GM23338 (cell line): ENCODE measurements around the gene IL1F10. TPM values are rescaled to one million over a fixed set of nuclear protein-coding genes. Genes with fewer than 3 reads are reported as not detected.
A peak's percentile ranks its signal among the peaks of the same experiment; 100 is the strongest.

Source experiments
- ATAC-seq: fragments of 200-7000 bp; cut with Tn5 transposase; 3 replicates; pipeline ENCODE4 v1.9.1; 2020
- DNase-seq: peaks from one replicate; pipeline ENCODE4 v3.0.0-alpha.2; 2015; ENCODE audit warnings: low spot score
- H2AFZ ChIP-seq: fragments of 200-600 bp; sonication (generic); 2 replicates; pipeline ENCODE4 v1.8.0; 2016; ENCODE audit warnings: antibody characterized with exemption, mild to moderate bottlenecking, moderate library complexity
- H3F3A ChIP-seq: fragments of 200-600 bp; sonication (generic); replicated peaks from 2 replicates; pipeline ENCODE4 v1.8.0; 2017; ENCODE audit warnings: antibody characterized with exemption, mixed run types, low read depth
- H3K27ac ChIP-seq: fragments of 200-600 bp; sonication (generic); 2 replicates; pipeline ENCODE4 v1.6.1; 2016; ENCODE audit warnings: low read depth
- H3K27me3 ChIP-seq: fragments of 200-600 bp; sonication (generic); 2 replicates; pipeline ENCODE4 v1.8.0; 2016; ENCODE audit warnings: mild to moderate bottlenecking, mixed run types, moderate library complexity; ENCODE audit not compliant: insufficient read depth
- H3K36me3 ChIP-seq: fragments of 200-600 bp; sonication (generic); 2 replicates; pipeline ENCODE4 v1.8.0; 2016; ENCODE audit warnings: mild to moderate bottlenecking; ENCODE audit not compliant: insufficient read depth
- H3K4me1 ChIP-seq: fragments of 200-600 bp; sonication (generic); 2 replicates; pipeline ENCODE4 v1.8.0; 2016; ENCODE audit warnings: mild to moderate bottlenecking, moderate library complexity; ENCODE audit not compliant: insufficient read depth
- H3K4me2 ChIP-seq: fragments of 200-600 bp; sonication (generic); 2 replicates; pipeline ENCODE4 v1.7.1; 2017; ENCODE audit warnings: mixed run types
- H3K4me3 ChIP-seq: fragments of 200-600 bp; sonication (generic); 2 replicates; pipeline ENCODE4 v1.6.1; 2016; ENCODE audit warnings: mixed run types
- H3K79me2 ChIP-seq: fragments of 200-600 bp; sonication (generic); replicated peaks from 2 replicates; pipeline ENCODE4 v1.8.0; 2017; ENCODE audit warnings: mild to moderate bottlenecking; ENCODE audit not compliant: insufficient read depth
- H3K9me2 ChIP-seq: fragments of 200-600 bp; sonication (generic); 2 replicates; pipeline ENCODE4 v1.8.0; 2017; ENCODE audit not compliant: insufficient read depth
- H4K20me1 ChIP-seq: fragments of 200-600 bp; sonication (generic); replicated peaks from 2 replicates; pipeline ENCODE4 v1.8.0; 2017; ENCODE audit warnings: mild to moderate bottlenecking; ENCODE audit not compliant: insufficient read depth
- H3K27ac Mint-ChIP-seq: 2 replicates; pipeline ENCODE4 v1.8.0; 2020; ENCODE audit warnings: inconsistent platforms, mild to moderate bottlenecking, moderate library complexity, mixed read lengths
- H3K27me3 Mint-ChIP-seq: 3 replicates; pipeline ENCODE4 v1.8.0; 2022; ENCODE audit warnings: low read depth, mild to moderate bottlenecking, moderate library complexity, mixed read lengths, inconsistent platforms; ENCODE audit not compliant: insufficient read depth, poor library complexity
- H3K36me3 Mint-ChIP-seq: 3 replicates; pipeline ENCODE4 v1.8.0; 2021; ENCODE audit warnings: low read depth, mild to moderate bottlenecking, inconsistent platforms, moderate library complexity, mixed read lengths
- H3K4me1 Mint-ChIP-seq: 3 replicates; pipeline ENCODE4 v1.8.0; 2020; ENCODE audit warnings: mild to moderate bottlenecking, inconsistent platforms, mixed read lengths
- H3K4me3 Mint-ChIP-seq: 3 replicates; pipeline ENCODE4 v1.8.0; 2021; ENCODE audit warnings: moderate library complexity, mild to moderate bottlenecking, inconsistent platforms, mixed read lengths
- H3K9me3 Mint-ChIP-seq: 3 replicates; pipeline ENCODE4 v1.8.0; 2020; ENCODE audit warnings: moderate library complexity, mild to moderate bottlenecking, inconsistent platforms, mixed read lengths
- CREB1 ChIP-seq: fragments of 250-450 bp; sonication (Bioruptor Pico); IDR thresholded peaks from 2 replicates; pipeline ENCODE4 v1.5.0; 2020; ENCODE audit warnings: low read depth, mild to moderate bottlenecking, moderate library complexity
- EZH2 ChIP-seq: fragments of 200-600 bp; sonication (generic); IDR thresholded peaks from one replicate; pipeline ENCODE4 v1.8.0; 2017; ENCODE audit warnings: antibody characterized with exemption, mild to moderate bottlenecking, low read depth; ENCODE audit not compliant: unreplicated experiment
- EZH2phosphoT487 ChIP-seq: fragments of 200-600 bp; sonication (generic); IDR thresholded peaks from one replicate; pipeline ENCODE4 v1.8.1; 2018; ENCODE audit warnings: antibody characterized with exemption; ENCODE audit not compliant: unreplicated experiment
- JUNB ChIP-seq: IDR thresholded peaks from one replicate; pipeline ENCODE4 v1.6.1; 2016; ENCODE audit warnings: antibody characterized with exemption; ENCODE audit not compliant: unreplicated experiment
- NANOG ChIP-seq: IDR thresholded peaks from 2 replicates; pipeline ENCODE4 v1.6.1; 2016; ENCODE audit warnings: antibody characterized with exemption, borderline replicate concordance
- REST ChIP-seq: IDR thresholded peaks from one replicate; pipeline ENCODE4 v1.6.1; 2018; ENCODE audit warnings: antibody characterized with exemption; ENCODE audit not compliant: unreplicated experiment
- ZNF114 ChIP-seq: fragments of 250-450 bp; sonication (Bioruptor Pico); IDR thresholded peaks from 2 replicates; pipeline ENCODE4 v1.5.0; 2020; ENCODE audit warnings: mild to moderate bottlenecking, moderate library complexity
- polyA plus RNA-seq: library from polyadenylated mRNA; unstranded; fragments of >200 nt; fragmentation: Nextera tagmentation; extraction: Ambion mirVana; gene quantifications from 2 replicates; pipeline ENCODE4 v1.2.1, GENCODE V29; 2016
- total RNA-seq: library from RNA; depleted of rRNA; stranded (reverse); fragments of >200 nt; shearing (Covaris generic); gene quantifications from 2 replicates; pipeline ENCODE4 v1.2.3, GENCODE V29; 2014
- TF ChIP-seq, protein P1 (sequence below): IDR thresholded peaks from 2 replicates; pipeline ENCODE4 v1.6.1; 2016; ENCODE audit warnings: antibody characterized with exemption
- TF ChIP-seq, protein P2 (sequence below), 2 experiments: fragments of 200-600 bp in 1 of 2; sonication (generic) in 1 of 2; conservative IDR thresholded peaks; 2 replicates each; pipeline versions ENCODE4 v1.5.1 to v1.6.1; 2016 to 2017; ENCODE audit warnings: antibody characterized with exemption in 2 of 2, low read depth in 2 of 2, mild to moderate bottlenecking in 2 of 2, moderate library complexity in 1 of 2

Gene IL1F10
- total and polyA plus RNA-seq, 2 experiments from 2014 or later = not detected

GRCh38 chr2:113080134-113080533 is 12.4 kb downstream of the IL1F10 start:
- peak; percentile 80 for DNase-seq

DNA sequence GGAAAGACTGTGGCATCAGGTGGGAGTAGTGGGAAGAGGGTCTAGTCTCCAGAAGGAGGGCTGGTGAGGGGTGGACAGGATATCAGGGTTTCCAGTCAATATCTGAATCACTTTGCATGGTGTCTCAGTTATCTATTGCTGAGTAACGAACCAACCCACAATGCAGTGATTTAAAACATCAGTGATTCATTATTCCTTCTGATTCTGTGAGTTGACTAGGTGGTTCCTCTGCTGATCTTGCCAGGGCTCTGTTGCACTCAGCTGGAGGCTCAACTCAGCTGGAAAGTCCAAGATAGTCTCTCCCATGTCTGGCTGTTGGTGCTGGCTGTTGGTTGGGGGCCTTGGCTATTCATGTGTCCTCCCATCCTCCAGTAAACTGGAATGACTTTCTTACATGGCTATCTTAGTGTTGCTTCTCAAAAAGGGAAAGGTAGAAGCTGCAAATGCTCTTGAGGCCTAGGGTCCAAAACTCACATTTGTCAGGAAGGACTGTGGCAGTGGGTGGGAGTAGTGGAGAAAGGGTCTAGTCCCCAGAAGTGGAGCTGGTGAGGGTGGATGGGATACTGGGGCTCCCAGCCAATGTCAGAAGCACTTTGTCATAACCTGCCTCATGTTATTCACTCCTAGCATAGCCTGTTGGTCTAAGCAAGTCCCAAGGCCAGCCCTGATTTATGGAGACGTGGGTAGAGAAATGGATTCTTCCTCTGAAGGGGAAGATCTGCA is 13.9 kb downstream of the IL1F10 start:
- Histone ChIP-seq H3K9me2 (no peaks in the 10 kb centered on the region), H3F3A (no peaks in the 10 kb centered on the region), H3K4me1 (peaks cover 8% of the 10 kb centered on the region), H4K20me1 (no peaks in the 10 kb centered on the region), H3K4me3 (no peak overlapping the region), H3K27me3 (no peaks in the 10 kb centered on the region), H2AFZ (no peak overlapping the region), H3K27ac (no peak overlapping the region), H3K4me2 (no peak overlapping the region), H3K79me2 (no peaks in the 10 kb centered on the region), H3K36me3 (no peaks in the 10 kb centered on the region)
- Mint-ChIP-seq H3K9me3 (no peaks in the 10 kb centered on the region), H3K4me1 (peaks cover 4% of the 10 kb centered on the region; the same call in 2 of the 3 replicates), H3K27ac (no peak overlapping the region), H3K4me3 (no peak overlapping the region), H3K27me3 (no peaks in the 10 kb centered on the region), H3K36me3 (no peaks in the 10 kb centered on the region; the same call in 2 of the 3 replicates)
- TF ChIP-seq ZNF114 (CRISPR knock-in tag) = no peak
- no peak for TF ChIP-seq JUNB
- TF ChIP-seq, protein P1, sequence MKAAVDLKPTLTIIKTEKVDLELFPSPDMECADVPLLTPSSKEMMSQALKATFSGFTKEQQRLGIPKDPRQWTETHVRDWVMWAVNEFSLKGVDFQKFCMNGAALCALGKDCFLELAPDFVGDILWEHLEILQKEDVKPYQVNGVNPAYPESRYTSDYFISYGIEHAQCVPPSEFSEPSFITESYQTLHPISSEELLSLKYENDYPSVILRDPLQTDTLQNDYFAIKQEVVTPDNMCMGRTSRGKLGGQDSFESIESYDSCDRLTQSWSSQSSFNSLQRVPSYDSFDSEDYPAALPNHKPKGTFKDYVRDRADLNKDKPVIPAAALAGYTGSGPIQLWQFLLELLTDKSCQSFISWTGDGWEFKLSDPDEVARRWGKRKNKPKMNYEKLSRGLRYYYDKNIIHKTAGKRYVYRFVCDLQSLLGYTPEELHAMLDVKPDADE = no peak
- TF ChIP-seq, protein P2, sequence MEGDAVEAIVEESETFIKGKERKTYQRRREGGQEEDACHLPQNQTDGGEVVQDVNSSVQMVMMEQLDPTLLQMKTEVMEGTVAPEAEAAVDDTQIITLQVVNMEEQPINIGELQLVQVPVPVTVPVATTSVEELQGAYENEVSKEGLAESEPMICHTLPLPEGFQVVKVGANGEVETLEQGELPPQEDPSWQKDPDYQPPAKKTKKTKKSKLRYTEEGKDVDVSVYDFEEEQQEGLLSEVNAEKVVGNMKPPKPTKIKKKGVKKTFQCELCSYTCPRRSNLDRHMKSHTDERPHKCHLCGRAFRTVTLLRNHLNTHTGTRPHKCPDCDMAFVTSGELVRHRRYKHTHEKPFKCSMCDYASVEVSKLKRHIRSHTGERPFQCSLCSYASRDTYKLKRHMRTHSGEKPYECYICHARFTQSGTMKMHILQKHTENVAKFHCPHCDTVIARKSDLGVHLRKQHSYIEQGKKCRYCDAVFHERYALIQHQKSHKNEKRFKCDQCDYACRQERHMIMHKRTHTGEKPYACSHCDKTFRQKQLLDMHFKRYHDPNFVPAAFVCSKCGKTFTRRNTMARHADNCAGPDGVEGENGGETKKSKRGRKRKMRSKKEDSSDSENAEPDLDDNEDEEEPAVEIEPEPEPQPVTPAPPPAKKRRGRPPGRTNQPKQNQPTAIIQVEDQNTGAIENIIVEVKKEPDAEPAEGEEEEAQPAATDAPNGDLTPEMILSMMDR (conservative IDR thresholded peaks at IDR 0.05; ENCODE audit: low read depth in 2 of 2) = no peak
- no peak for TF ChIP-seq EZH2
- no peak for TF ChIP-seq NANOG
- TF ChIP-seq EZH2phosphoT487 = no peak
- no peak for TF ChIP-seq CREB1 (CRISPR knock-in tag)
- ATAC-seq (no peak), DNase-seq (no peak)

More at GRCh38 chr2:113080134-113080533, 12.4 kb downstream of the IL1F10 start:
- peaks cover under 1% of the 10 kb centered on the region for H3K27me3 Mint-ChIP-seq
- Histone ChIP-seq H3K27me3 (no peaks in the 10 kb centered on the region), H3K9me2 (no peaks in the 10 kb centered on the region), H3K36me3 (no peaks in the 10 kb centered on the region), H3K27ac (no peak overlapping the region), H3K4me1 (peaks cover 8% of the 10 kb centered on the region), H3F3A (no peaks in the 10 kb centered on the region), H3K4me3 (no peak overlapping the region), H2AFZ (no peak overlapping the region), H3K4me2 (no peak overlapping the region), H3K79me2 (no peaks in the 10 kb centered on the region), H4K20me1 (no peaks in the 10 kb centered on the region)
- peaks cover 4% of the 10 kb centered on the region; the same call in 2 of the 3 replicates for H3K4me1 Mint-ChIP-seq
- ATAC-seq = peak; percentile 94
- H3K27ac Mint-ChIP-seq = no peak overlapping the region
- H3K9me3 Mint-ChIP-seq = no peaks in the 10 kb centered on the region
- H3K4me3 Mint-ChIP-seq = no peak overlapping the region
- TF ChIP-seq REST = no peak
- TF ChIP-seq, protein P2 (conservative IDR thresholded peaks at IDR 0.05; ENCODE audit: low read depth in 2 of 2) = peak; percentile 84 to 92
- no peaks in the 10 kb centered on the region; the same call in 2 of the 3 replicates for H3K36me3 Mint-ChIP-seq
